DMS 273 (cell line): ENCODE measurements around the gene ENAM.
A peak's percentile ranks its signal among the peaks of the same experiment; 100 is the strongest.

Source experiments
- DNase-seq: peaks from one replicate; lab custom pipeline; 2025; ENCODE audit not compliant: unreplicated experiment; lab: John Stamatoyannopoulos, UW

Gene ENAM

DNA sequence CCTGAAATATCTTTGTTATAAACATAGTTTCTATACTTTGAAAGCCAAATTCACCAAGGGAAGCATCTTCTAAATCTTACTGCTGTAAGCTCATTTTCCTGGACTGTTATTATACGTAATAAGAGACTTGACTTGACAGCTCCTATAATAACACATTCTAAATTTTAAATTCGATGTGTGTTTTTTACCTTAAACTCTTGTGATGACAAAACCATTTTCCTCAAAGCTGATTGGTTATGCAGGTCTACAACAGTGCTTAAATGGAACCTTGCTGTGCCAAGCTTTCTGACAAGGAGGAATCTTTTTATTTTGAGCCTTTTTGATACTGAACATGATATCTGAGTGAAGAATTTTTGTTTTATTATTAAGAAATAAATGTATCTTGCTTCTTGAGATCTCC is at the start of gene ENAM:
TSS of gene ENAM (plus strand) at position 301 of the 400 bp plus-strand sequence. CDS start 757 bp downstream, outside the sequence.
- DNase-seq = no peak

DNA sequence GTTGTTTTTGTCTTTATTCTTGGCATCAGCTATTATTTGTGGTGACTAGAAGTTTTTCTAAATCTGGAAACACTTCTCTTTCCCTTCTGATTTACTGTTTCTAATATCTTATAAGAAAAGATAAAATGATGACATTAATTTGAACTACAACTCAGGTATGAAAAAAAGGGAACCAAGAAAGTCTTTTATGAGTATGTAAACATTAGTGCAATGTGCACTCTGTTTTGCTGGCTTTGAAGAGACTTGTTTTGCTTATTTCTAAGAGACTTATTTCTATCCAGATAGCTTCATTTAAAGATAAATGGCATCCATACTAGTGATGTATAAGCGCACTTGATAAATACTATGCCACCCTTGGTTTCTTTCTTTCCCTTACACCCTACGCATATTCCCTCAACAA is 46.6 kb upstream of the ENAM start:
- DNase-seq = no peak

DNA sequence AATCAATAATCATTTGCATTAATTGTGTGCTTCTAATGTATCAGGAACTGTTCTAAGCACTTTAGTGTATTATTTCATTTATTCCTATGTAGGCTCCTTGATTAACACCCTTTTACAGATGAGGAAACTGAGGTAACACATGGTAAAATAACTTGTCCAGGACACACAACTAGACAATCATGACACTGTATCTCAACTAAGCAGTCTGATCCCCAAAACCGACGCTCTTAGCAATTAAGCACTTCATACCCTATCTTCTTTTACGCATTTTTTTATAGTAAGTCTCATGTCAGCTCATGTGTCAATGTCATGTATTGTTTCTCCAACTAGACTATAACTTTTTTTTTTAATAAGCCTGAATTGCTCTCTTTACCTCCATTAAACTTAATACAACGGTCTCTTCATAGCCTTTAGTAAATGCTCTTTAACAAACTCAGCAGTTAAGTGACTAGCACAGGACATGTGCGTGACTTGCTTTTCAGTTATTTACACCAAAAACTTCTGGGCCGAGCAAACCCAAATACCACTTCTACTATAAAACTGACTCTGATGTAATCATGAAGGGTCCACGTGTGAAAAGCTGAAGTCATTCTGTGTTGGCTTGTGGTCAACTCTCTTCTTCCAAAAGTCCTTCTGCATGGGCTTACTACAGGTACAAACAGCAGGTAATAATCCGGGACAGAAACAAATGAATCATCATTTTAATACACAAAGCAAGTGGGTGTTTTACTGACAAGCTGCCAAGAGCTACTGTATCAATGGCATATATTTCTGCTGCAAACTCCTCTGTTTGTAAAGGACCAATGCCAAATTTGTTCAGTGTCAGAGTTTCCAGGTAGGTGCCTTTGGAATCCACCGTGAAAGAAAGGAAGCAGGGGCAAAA is 44.4 kb upstream of the ENAM start:
- no peak for DNase-seq

DNA sequence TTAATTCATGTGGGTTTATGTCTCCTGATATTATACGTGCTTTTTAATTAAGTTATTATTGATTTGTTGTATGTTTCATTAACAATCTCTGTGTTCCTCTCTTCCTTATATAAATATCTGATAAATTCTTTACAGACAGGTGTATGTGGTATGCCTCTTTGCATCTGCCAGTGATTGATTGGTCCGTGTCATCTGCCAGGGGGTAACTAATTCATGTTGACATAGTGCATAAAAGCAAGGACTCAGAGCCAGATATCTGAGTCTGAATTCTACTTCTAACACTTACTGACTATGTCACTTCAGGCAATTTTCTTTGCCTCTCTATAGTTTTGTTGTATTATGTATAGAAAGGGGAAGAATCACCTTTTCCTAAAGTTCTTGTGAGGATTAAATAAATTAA is 41.7 kb upstream of the ENAM start:
- no peak for DNase-seq

GRCh38 chr4:70589785-70590184 is 38.8 kb upstream of the ENAM start:
- DNase-seq = no peak

DNA sequence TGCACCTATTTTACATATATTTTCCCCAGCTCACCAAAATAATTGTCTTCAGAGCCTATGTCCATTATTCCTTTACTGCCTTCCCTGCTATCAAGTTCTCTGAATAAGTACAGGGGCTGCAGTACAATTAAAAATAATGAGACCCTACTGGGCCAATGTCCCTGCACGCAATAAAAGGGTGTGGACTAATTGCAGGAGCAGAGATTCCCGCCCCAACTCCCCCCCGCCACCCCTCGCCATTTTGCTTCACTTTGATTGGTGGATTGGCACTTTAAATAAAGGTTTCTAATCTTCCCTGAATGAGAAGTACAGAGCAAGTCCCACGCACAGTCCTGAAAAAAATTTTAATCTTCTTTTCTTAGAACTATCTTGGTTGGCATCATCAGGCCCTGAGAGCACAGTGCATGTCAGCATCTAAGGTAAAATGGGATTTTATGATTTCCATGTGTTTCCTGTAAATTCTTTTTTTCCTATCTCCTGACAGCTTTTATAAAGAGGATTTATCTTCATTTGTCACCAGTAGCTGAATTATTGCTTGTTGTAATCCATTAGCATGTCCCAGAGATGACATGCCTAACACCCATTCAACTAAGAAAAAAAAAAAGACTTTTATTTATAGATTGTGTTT is 36.5 kb upstream of the ENAM start, which contains the start of gene AMBN:
TSS of gene AMBN (plus strand) at position 302 of the 628 bp plus-strand sequence. CDS start at position 405, 103 bp downstream.
- DNase-seq = no peak

- DNase-seq = no peak
These were observed 34.3 kb upstream of the ENAM start for GRCh38 chr4:70594196-70594595.

GRCh38 chr4:70600305-70600704 is 28.2 kb upstream of the ENAM start:
- DNase-seq = no peak

GRCh38 chr4:70600977-70601376 is 27.6 kb upstream of the ENAM start:
- no peak for DNase-seq

GRCh38 chr4:70601422-70602039 is 27.0 kb upstream of the ENAM start:
- DNase-seq = peak; percentile 71

DNA sequence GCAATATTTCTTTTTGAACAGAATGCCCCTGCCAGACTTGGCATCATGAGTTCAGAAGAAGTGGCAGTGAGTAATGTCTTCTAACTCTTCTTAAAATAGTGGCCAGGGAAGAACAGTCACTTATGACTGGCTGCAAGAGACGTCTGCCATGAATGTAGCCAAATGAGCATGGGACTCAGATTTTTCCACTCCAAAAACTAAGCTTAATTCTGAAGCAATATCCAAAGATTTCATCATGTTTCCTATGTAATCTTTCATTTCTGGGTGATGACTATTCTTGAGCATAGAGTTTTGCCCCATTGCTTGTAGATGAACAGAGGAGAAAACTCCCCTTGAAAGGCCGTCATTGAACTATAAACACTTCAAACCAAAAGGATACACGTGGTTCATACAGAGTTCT is 24.7 kb upstream of the ENAM start:
- no peak for DNase-seq

- no peak for DNase-seq
These were observed 22.1 kb upstream of the ENAM start for GRCh38 chr4:70606459-70606858.

- no peak for DNase-seq
These were observed 21.1 kb upstream of the ENAM start for GRCh38 chr4:70607334-70607853.

DNA sequence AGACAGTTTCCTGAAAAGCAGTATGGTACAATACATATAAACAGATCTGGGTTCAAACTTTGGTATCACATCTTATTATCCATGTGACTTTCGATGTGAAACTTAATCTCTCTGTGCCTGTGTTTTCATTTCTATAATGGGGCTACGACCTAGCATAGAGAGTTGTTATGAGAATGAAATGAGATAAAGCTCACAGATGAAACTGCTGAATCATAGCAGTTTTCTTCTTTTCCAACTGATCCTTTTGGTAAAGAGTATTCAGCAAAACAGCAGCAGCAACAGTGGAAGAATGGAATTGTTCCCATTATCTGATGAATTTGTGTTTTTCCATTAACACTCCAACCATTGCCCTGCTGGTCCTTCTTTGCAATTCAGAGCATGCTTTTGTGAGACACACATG is 20.2 kb upstream of the ENAM start:
- no peak for DNase-seq

- no peak for DNase-seq
These were observed 15.0 kb upstream of the ENAM start for GRCh38 chr4:70613306-70614183.

DNA sequence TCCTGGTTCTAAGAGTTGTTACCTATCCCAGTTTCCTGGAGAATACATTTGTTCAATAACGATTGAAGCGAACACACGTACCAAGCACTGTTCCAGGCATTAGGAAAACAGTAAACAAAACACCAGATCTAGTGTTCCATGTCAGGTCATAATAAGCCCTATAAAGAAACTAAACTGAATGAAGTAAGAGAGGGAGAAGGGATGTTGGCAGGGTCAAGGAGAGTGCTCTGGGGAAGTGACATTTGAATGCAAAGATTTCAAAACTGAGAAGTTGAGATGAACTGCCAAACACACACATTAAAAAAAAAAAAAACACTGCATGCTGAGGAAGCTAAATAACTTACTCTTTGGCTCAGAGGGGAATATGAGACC is 14.4 kb upstream of the ENAM start:
- DNase-seq = no peak

DNA sequence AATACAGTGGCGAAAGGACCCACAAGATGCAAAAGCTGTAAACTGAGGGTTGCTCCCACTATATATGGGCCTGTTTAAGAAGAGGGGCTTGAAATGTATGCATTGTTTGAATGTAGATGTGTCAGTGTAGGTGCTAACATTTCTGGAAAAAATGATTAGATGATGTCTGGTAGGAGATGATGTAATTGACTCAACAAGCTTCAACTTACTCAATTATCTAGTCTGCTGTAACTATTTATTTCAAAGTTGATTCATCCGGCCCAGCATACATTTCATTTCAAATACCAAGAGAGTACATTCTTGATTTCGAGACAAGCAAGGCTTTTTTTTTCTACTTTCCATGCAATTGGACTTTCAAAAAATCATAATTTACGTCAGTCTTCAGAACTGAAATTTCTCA is 9.3 kb upstream of the ENAM start:
- no peak for DNase-seq

GRCh38 chr4:70619778-70620177 is 8.8 kb upstream of the ENAM start:
- no peak for DNase-seq

- DNase-seq = no peak
These were observed 5.2 kb upstream of the ENAM start for GRCh38 chr4:70623323-70623722.

GRCh38 chr4:70624226-70624793 is 4.2 kb upstream of the ENAM start:
- no peak for DNase-seq
